HCT116 (cell line): ENCODE results near the gene TMEM132A.

Source experiments
- EZH2 ChIP-seq: fragments of 200-600 bp; sonication (generic); IDR thresholded peaks from 2 replicates; pipeline ENCODE4 v1.6.1; 2017; ENCODE audit warnings: antibody characterized with exemption, mixed run types
- EZH2phosphoT487 ChIP-seq: fragments of 200-600 bp; IDR thresholded peaks from 2 replicates; pipeline ENCODE4 v1.6.1; 2018; ENCODE audit warnings: antibody characterized with exemption, borderline replicate concordance
- JUND ChIP-seq: IDR thresholded peaks from 2 replicates; pipeline ENCODE4 v1.6.1; 2012
- POLR2A ChIP-seq: IDR thresholded peaks from 2 replicates; pipeline ENCODE4 v1.7.0; 2011; ENCODE audit warnings: borderline replicate concordance; ENCODE audit not compliant: insufficient read depth, insufficient read length; ENCODE audit errors: extremely low read depth
- POLR2AphosphoS5 ChIP-seq: IDR thresholded peaks from 2 replicates; pipeline ENCODE4 v1.6.1; 2011; ENCODE audit warnings: mild to moderate bottlenecking, low read depth, low read length, moderate library complexity
- RAD21 ChIP-seq: IDR thresholded peaks from 2 replicates; pipeline ENCODE4 v1.6.1; 2012; ENCODE audit warnings: low read depth, mild to moderate bottlenecking
- REST ChIP-seq: IDR thresholded peaks from 2 replicates; pipeline ENCODE4 v1.6.1; 2012; ENCODE audit warnings: low read depth
- SIN3A ChIP-seq: IDR thresholded peaks from 2 replicates; pipeline ENCODE4 v1.6.1; 2012; ENCODE audit warnings: low read depth
- SP1 ChIP-seq: IDR thresholded peaks from 2 replicates; pipeline ENCODE4 v1.6.1; 2012; ENCODE audit warnings: low read depth
- TF ChIP-seq, protein P1 (sequence below), 3 experiments: fragments of 200-600 bp in 1 of 3; sonication (generic) in 1 of 3; IDR thresholded peaks in 2 of 3; conservative IDR thresholded peaks in 1 of 3; 2 replicates each; pipeline ENCODE4 v1.5.1; 2012 to 2017; ENCODE audit warnings: low read depth in 2 of 3, low read length in 2 of 3, antibody characterized with exemption in 1 of 3, borderline replicate concordance in 1 of 3, control low read depth in 1 of 3, mild to moderate bottlenecking in 1 of 3, mixed read lengths in 1 of 3, mixed run types in 1 of 3, moderate library complexity in 1 of 3; ENCODE audit not compliant: insufficient read depth in 1 of 3

- no peak for TF ChIP-seq POLR2A
- no peak for TF ChIP-seq EZH2
- no peak for TF ChIP-seq SP1
- TF ChIP-seq SIN3A = no peak
- TF ChIP-seq EZH2phosphoT487 = no peak
- TF ChIP-seq, protein P1, sequence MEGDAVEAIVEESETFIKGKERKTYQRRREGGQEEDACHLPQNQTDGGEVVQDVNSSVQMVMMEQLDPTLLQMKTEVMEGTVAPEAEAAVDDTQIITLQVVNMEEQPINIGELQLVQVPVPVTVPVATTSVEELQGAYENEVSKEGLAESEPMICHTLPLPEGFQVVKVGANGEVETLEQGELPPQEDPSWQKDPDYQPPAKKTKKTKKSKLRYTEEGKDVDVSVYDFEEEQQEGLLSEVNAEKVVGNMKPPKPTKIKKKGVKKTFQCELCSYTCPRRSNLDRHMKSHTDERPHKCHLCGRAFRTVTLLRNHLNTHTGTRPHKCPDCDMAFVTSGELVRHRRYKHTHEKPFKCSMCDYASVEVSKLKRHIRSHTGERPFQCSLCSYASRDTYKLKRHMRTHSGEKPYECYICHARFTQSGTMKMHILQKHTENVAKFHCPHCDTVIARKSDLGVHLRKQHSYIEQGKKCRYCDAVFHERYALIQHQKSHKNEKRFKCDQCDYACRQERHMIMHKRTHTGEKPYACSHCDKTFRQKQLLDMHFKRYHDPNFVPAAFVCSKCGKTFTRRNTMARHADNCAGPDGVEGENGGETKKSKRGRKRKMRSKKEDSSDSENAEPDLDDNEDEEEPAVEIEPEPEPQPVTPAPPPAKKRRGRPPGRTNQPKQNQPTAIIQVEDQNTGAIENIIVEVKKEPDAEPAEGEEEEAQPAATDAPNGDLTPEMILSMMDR (IDR thresholded peaks at IDR 0.05 in 2 of 3, conservative IDR thresholded peaks at IDR 0.05 in 1 of 3; ENCODE audit: borderline replicate concordance in 1 of 3, insufficient read depth in 1 of 3, low read depth in 2 of 3, low read length in 2 of 3) = peak; percentile 29 to 68 (median 34); a peak in 4 of 6 replicates
- 0 out of 2 replicates have a peak, but pooled peaks have one; percentile 23 for TF ChIP-seq POLR2AphosphoS5
- TF ChIP-seq REST = no peak
- peak; percentile 58 for TF ChIP-seq RAD21
- TF ChIP-seq JUND = peak; percentile 45; the same call in 1 of the 2 replicates
These were observed 8.9 kb upstream of the TMEM132A start for GRCh38 chr11:60915248-60915914.
